HG03045 (cell line): ENCODE data around the gene OCA2.

ENCODE experiments used
- ATAC-seq: cut with Tn5 transposase; IDR thresholded peaks from one replicate; pipeline ENCODE4 v1.9.1; 2021; ENCODE audit warnings: mild to moderate bottlenecking, moderate library complexity; ENCODE audit not compliant: unreplicated experiment

Gene OCA2

DNA sequence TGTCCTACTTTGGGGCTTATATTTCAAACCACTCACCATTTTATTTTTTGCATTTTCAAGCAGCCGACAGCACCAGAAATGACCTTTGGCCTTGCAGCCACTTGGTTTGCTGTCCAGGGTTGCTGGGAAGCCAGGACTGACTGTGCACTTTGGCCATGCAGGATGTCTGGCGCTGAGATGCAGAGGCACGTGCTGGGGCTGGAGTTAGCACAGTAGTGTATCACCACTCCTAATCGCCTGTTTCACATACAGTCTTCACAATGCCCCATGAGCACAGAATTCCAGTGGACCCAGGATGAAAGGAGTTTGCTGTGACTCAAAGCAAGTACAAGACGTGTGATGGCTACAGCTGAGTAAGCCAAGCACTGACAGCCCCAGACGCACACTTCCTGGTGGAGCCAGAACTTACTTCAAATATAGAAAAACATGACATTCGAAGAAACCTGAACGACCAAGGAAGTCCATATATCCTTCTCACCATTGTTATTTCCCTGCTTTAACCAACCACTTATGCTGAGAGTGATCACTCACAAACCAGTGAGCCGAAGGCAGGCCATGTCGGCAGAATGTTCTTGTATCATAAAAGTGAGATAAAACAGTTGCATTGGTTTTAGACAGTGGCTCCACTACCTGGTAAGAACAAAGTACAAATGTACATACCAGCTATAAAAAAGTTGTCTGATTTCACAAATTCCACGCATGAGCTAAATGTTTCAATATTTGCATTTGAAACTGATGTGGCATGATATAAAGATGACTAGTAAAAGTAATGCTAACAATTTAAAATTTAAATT, 16.0 kb downstream of the OCA2 start:
- ATAC-seq, result no peak

DNA sequence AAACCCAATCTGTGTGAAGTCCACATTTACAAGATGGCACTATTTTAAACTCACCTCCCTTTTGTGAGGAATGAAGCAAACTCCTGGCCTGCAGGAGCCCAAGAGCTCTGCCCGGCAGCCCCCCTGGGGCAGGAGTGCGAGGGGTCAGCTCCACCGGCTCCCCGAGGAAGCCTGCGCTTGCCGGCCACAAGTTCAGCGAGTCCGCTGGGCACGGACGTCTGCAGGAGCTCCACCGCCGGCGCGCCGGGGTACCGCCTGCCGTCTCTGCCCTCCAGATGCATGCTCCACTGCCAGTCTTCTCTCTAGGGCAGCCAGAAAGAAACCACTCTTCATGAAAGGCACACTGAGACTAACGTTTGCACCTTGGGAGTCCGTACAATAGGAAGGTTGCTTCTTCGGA, 17.5 kb downstream of the OCA2 start:
- no peak for ATAC-seq

DNA sequence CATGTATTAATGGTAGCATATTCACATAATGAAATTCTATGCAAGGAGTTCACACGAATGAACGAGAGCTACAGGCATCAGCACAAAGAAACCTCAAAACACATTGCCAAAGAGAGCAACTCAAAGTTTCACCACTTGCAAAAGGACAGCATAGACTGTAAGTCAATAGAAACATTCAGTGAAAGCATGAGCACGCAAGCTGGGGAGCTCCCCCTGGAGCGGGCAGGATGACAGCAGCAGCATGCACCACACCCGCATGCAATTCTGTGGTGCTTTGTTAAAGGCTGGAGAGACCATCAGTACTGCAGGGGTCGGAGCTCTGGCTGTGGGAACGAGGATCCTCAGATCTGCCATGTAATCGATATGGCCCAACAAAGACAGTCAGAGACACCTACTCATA, 18.7 kb downstream of the OCA2 start:
- no peak for ATAC-seq

DNA sequence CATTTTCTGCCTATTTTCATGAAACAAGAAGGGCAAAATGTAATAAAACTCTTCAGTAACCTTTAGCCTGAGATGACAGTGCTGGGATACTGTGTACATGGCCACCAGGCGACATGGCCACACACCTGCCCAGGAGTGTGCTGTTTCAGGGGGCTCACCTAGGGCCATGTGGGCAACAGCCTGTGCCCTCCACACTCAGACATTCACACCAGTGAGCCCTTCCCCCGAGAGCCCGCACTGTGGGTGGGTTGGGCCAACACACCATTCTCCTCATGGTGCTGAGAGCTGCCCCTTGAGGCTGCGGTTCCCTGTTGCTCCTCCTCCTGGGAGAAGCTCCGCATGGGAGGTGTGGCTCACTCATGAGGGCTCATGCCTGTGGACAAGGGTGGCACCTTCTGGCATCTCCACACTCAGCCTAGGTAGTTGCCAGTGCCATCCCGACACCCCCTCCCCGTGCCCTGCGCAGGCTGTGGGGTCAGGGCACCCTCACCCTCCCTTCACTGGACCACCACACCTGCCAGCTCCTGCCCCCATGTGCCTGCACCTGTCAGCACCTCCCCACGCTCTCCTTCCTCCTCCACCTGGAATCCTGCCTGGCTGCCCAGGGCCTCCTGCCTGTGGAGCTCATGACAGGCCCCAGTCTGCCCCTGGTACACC, 19.7 kb downstream of the OCA2 start:
- ATAC-seq, result no peak

DNA sequence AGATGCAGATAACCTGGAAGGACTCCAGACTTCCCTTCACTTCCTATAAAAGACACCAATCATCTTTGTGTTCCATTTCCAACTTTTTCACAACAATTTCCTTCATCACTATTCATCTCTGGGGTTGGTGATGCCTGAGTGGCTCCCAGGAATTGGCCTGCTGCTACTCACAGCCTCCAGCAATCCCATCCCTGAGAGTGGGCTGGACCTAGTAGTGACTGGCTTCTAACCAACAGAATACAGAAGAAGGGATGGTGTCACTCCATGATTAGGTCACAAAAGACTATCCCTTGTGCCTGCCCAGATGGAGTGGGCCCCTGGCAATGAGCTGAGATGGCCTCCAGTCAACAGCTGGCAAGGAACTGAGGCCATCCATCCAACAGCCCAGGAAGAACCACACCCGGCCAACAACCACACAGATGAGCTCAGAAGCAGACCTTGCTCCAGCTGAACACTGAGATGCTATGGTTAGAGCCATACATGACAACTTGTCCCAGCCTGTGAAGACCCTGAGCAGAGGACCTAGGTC, 20.9 kb downstream of the OCA2 start:
- ATAC-seq, result no peak

DNA sequence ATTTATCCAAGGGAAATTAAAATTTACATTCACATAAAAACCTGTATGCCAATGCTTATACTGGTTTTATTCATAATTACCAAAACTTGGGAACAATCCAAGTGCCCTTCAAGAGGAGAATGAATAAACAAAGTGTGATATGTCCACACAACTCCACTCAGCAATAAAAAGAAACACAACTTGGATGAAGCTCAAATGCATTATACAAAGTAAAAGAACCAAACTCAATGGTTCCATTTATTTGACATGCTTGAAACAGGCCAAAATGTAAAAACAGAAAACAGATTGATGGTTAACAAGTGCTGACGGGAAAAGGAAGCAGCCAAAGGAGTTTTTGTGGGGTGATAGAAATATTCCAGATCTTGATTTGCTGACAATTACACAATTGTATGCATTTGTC, 23.5 kb downstream of the OCA2 start:
- ATAC-seq, result no peak

DNA sequence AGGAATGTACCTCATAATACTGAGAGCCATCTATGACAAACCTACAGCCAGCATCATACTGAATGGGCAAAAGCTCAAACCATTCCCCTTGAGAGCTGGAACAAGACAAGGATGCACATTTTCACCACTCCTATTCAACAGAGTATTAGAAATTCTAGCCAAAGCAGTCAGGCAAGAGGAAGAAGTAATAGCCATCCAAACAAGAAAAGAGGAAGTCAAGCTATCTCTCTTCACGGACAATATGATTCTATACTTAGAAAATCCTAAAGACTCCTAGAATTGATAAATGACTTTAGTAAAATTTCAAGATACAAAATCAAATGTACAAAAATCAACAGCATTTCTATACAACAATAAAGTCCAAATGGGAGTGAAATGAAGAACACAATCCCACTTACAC, 30.2 kb downstream of the OCA2 start:
- no peak for ATAC-seq

DNA sequence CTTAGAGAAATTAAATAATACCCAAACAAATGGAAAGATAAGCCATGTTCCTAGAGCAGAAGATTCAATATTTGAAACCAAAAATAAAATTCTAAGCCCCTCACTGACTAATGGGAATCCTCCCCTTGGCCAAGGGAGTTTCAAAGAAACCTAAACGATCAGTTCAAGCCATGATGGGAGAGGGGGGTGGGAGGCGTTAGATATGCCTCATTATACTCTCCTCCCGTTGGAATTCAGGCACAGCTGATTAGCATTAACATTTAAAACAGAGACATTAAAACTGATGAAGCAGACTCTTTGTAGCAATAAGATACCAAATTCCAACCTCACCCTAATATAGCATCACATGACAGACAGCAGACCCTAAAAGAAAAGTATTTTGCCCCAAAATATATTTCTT, 32.9 kb downstream of the OCA2 start:
- ATAC-seq, result no peak

DNA sequence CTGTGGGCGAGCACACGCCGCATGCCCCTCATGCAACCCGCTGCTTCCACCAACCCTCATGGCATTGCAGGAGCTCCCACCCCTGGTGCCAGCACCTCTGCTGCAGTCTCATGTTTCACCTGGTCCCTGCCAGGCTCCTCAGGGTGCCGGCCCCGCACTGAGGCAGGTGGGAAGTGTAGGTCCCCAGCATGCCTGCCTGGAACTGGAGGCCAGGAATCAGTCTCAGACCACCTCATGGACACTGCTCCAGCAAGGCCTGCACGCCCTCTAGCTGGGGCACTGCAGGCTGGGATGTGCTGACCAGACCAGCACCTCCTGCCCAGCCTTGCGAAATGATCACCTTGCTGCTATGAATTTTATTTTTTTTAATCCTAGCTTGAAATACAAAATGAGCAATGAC, 39.1 kb downstream of the OCA2 start:
- ATAC-seq, result no peak

DNA sequence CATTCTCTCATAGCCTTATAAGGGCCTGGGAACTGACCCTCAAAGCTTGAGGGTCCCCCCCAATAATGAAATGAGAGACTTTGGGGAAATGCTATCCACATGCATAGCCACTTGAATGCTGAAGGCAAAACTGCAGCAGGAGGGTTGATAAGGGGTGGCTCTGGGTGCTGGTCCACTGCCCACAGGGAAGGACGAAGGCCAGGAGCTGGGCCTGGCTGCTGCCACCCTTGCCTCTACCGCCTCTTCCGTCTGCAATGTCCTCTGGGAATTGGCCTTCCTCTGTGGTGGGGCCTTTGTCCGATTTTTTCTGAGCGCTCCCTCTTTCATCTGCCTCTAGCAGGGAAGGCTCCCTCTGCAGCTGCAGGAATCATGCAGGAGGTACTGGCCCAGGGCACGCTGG, 41.0 kb downstream of the OCA2 start:
- ATAC-seq, result no peak

DNA sequence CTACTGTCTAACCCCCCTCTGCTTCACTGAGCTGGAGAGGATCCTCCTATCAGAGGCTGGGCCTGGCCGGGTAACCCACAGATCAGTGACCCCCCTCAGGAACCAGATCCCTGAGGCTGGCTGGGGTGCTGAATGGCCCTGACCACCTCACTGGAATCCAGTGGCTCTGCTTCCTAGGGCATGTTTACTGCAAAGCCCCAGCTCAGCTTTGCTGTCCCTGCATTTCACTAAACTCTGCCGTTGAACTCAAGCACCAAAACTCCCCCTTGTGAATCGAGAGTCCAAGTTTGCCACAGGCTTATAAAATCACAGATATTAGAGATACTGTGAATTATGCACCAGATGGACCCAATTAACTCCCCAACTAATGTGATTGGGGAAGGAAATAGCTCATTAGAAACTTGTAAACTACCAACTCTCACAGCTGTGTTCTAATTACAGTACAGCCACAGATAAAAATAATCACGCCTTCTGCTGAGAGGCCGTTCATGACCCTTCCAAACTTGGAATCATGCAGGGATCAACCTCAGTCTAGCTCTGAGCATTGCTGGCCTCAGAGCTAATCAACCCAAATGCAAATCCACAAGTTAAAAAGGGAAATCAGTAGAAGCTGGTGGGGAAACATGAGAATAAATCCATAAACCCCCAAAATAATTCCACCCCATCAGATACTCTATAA, 47.0 kb downstream of the OCA2 start:
- no peak for ATAC-seq

DNA sequence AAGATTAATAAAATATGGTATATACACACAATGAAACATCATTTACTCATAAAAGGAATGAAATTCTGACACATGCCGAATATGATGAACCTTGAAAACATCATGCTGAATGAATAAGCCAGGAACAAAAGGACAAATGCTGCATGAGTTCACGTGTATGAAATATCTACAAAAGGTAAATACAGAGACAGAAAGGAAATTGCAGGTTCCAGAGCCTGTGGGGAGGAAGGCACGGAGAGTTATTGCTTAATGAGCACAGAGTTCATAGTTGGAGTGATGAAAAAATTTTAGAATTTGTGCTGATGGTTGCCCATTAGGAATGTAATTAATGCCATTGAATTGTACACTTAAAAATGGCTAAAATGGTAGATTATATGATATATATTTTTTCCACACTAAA, 49.5 kb downstream of the OCA2 start:
- no peak for ATAC-seq

DNA sequence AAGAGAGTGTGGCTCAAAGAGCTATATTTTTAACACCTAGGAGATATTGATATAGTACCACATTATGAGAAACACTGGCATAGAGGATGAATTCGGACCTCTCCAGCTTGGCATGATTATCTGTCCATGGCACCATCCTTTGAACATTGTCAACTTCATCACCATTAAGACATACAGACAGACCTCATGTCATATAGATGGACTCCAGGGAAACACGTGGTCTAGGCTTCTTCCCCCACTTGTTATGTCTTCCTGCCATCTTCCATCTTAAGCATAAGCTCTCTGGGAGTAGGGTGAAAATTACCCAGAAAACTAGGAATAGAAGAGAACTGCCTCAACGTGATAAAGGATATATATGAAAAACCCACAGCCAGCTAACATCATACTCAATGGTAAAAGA, 51.8 kb downstream of the OCA2 start:
- no peak for ATAC-seq

DNA sequence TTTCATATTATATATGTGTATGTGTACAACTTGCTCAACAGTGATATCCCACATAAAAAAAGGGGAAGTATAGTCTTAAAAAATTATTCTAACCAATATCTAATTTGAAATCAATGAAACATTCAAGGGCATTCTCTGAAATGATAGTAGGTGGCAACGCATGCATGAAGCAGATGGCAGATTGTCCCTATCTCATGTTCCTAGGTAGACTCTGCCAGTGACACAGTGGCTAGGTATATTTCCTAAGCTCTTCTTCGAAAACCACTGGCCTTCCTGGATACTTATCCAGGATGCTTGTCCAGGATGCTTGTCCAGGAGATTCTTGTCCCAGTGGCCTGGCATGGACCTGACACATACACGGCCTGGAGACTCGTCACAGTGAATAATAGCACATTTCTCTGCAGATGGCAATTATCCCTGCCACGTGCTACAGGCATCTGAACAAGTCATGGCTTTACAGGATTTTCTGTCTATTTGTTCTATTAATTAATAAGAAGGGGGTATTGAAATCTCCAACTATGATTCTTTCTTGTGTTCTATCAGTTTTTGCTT, 54.9 kb downstream of the OCA2 start:
- no peak for ATAC-seq

DNA sequence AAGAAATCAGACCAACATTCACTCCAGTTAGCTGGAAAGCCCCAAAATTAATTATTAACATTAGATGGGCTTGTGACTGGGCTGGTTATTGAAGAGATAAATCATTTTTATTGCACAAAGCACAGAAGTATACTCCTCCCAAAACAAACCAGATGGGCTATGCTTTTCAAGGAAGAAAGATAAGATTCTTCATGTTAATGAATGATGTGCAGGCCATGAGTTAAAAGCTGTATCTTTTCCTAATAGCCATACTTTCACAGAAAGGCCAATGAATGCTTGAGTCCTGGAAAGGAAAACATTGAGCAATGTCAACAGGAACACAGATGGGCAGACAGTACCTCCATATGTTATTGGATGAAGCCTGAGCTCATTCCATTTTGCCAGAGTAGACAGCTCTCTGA, 55.4 kb downstream of the OCA2 start:
- no peak for ATAC-seq

DNA sequence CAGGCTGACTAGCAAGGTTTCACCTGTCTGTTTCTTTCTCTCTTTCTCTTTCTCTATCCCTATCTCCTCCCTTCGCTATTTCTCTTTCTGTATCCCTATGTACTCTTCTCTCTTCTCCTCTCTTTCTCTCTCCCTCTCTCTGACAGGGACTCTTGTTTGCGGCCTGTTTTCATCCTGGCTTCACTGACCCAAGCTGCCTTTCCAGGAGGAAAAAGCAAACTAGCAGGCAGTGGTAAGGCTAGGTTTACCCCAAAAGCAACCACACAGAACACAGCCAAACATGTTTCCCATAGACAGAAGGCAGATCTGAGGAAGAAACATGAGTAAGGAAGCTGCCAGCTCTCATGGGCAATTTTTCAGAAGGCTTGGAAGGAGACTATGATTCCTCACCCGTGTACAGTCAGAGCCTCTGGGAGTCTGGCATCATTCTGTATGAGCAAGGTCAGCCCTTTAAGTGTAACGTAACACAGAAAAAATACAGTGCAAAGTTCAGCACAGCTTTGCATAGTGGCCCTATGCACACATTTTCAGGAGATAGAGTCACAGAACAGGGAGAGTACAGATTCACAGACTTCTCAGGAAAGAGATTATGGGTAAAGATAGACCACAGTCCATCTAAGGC, 61.0 kb downstream of the OCA2 start:
- ATAC-seq, result no peak

DNA sequence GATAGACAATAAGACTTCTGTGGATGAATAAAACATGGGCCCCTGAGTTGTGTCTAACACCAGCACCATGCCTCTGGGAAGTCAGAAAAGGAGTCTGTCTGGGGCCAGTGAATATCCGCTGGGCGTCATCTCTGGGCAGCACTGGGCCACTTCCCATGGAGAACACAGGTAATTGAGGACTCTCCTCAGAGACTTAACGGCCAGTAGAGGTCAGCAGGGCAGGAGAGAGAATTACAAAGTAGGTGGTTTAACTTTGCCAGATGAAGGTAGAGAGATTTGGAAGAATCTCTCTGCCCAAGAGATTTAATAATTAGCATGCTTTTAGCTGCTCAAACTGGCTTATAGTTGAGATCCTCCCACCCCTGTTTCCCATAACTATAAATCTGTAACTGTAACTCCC, 65.7 kb downstream of the OCA2 start:
- no peak for ATAC-seq

DNA sequence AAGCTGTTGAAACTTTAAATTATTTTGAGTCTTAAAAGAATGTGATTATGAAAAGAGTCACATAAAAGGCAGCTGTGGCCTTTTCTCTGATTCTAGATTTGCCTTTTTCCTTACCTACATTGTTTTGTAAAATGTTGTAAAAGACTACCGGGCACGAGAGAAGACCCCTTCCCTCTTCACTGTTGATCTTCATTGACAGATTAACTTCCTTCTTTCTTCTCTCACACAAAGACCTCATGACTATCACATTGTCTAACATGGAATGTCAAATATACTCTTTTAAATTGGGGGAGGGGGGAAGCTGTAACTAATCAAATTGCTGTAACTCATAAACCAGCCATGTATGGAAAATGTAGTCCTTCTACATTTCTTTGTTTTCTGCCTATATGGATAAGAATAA, 68.3 kb downstream of the OCA2 start:
- ATAC-seq, result no peak

DNA sequence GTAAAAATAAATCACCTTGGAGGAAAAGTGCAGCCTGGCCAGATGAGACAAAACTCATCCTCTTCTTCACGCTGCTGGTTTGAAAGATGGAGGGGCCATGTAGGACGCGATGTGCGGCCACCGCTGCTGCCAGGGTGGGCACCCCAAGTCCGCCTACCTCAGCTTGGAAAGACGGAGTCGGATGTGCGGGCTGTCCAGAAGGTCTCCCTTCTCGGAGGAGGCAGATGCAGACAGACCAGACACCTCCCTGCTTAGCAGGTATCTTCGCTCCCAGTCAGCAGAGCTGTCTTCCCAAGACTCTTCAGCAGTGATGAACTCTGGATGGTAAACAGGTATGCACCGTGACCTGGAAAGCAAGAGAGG, 71.4 kb downstream of the OCA2 start:
- ATAC-seq, result no peak

DNA sequence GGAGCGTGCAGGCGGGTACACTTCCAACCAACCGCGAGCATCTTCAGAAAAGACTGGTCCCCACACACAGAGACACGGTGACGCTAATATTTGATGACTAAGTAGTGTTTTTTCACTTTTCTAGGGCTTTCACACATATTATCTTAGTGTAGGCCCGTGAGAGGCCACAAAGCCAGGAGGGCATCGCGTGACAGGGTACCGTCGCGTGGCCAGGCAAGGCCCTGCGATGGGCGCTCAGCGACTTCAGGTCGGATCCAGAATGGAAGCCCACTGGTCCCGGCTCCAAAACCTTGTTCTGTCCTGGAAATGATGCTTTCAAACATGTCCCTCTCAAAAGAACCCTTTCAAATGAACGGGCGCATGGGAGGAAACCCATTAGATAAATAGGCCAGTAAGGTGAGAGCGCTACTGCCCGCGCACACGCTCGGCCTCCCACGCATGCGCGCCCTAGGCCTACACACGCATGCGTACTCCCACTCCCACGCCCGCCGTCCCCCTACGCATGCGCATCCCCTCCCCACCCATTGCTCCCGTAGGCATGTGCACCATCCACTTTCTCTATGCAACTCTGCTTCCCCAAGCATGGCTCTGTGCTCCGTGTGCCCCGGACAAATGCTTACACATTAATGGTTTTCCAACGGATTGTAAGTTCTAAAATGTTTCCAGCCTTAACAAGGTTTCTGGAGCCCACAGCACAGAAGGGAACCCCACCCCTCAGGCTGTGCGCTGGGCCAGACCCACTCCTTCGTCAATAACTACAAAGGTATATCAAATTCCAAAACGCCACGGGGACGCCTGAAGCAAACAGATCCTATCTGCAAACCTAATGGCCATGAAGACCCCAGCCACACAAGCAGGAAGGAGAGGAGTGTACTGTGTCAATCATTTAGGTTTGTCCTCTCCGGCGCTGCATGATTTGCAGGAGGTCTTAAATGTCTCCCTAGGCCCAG, 72.1 kb downstream of the OCA2 start:
- ATAC-seq, result no peak
